Thymus (tissue), 11 donors: Measurements from ENCODE around the gene ZNF48. TPM values are rescaled to one million over a fixed set of nuclear protein-coding genes. Genes with fewer than 3 reads are reported as not detected.

Experiments used
- DNase-seq, 9 donors: peaks; one replicate each; pipeline ENCODE4 v3.0.0-alpha.2; 2013; ENCODE audit warnings: low spot score in 9 of 9, low read depth in 6 of 9, missing footprints in 1 of 9
- H3K27ac ChIP-seq, 2 donors: one replicate each; pipeline ENCODE4 v1.5.1; 2013; ENCODE audit warnings: control low read depth in 1 of 2, low read depth in 1 of 2, low read length in 1 of 2, mild to moderate bottlenecking in 1 of 2, moderate library complexity in 1 of 2
- H3K27me3 ChIP-seq, 2 donors: one replicate each; pipeline ENCODE4 v1.5.1; 2013; ENCODE audit warnings: low read length in 1 of 2; ENCODE audit not compliant: control insufficient read depth in 2 of 2, insufficient read depth in 1 of 2
- H3K36me3 ChIP-seq, 2 donors: one replicate each; pipeline ENCODE4 v1.5.1; 2013; ENCODE audit warnings: low read length in 1 of 2, mild to moderate bottlenecking in 1 of 2, moderate library complexity in 1 of 2; ENCODE audit not compliant: control insufficient read depth in 2 of 2, insufficient read depth in 2 of 2
- H3K4me1 ChIP-seq, 2 donors: one replicate each; pipeline ENCODE4 v1.5.1; 2013; ENCODE audit warnings: low read length in 2 of 2; ENCODE audit not compliant: control insufficient read depth in 2 of 2, insufficient read depth in 2 of 2
- H3K4me3 ChIP-seq, 2 donors: one replicate each; pipeline ENCODE4 v1.5.1; 2013; ENCODE audit warnings: low read length in 2 of 2, control low read depth in 1 of 2, mild to moderate bottlenecking in 1 of 2
- H3K9me3 ChIP-seq, 2 donors: one replicate each; pipeline ENCODE4 v1.5.1; 2013; ENCODE audit warnings: low read length in 1 of 2, mild to moderate bottlenecking in 1 of 2; ENCODE audit not compliant: control insufficient read depth in 2 of 2, insufficient read depth in 1 of 2
- WGBS: extraction: QIAGEN DNeasy Blood & Tissue Kit; methylation state at CpG from one replicate; pipeline ENCODE4 v1.1.7; 2013; 5-methylcytosine and 5-hydroxymethylcytosine counted together
- polyA plus RNA-seq: library from polyadenylated mRNA; stranded (reverse); fragments of 200-250 nt; gene quantifications from one replicate; pipeline ENCODE4 v1.2.3, GENCODE V29; 2013
- total RNA-seq: library from RNA; stranded (reverse); fragments of 120-200 nt; gene quantifications from one replicate; pipeline ENCODE4 v1.2.4, GENCODE V29; 2013
- donor health status: healthy.

The ZNF48 gene
- total and polyA plus RNA-seq, 2 donors = 5.9 to 12.9 TPM

DNA sequence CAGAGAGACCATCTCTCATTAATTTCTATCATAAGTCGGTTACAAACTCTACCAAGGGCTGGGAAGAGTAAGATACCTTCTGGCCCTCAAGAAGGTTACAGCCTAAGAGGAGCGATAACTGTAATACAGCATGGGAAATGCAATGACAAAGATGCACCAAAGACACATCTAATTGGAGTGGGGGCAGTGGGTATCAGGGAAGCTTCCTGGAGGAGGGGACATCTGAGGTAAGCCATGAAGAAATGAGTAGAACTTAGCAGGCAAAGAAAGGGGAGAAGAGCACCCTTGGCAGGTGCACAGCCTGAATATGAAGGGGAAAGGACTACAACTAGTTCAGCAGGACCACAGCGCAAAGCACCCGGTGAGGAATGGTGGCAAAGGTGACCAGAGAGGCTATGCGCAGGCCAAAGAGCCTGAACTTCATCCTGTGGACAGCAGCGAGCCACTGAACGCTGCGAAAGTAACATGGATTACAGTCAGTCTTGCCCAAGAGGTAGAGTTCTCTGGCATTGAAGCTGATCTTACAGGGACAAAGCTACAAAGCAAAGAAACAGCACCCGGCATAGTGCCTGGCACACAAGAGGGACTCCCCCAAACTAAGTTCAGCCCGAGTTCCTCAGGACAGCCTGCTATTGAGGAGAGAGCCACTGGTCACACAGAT is 27.7 kb upstream of the ZNF48 start:
- H3K27me3 ChIP-seq = no peaks in the 10 kb centered on the region
- no peak for DNase-seq
- peak overlapping the region in 1 of 2 donors; percentile 83 for H3K4me3 ChIP-seq
- WGBS = 93% methylated on average over 10 of the region's 10 CpGs
- H3K27ac ChIP-seq = no peak overlapping the region
- peaks cover 31 to 33% of the 10 kb centered on the region in 2 donors for H3K36me3 ChIP-seq
- peaks cover 0 to 5% of the 10 kb centered on the region in 2 donors for H3K9me3 ChIP-seq
- H3K4me1 ChIP-seq = peaks cover 32 to 49% of the 10 kb centered on the region in 2 donors

DNA sequence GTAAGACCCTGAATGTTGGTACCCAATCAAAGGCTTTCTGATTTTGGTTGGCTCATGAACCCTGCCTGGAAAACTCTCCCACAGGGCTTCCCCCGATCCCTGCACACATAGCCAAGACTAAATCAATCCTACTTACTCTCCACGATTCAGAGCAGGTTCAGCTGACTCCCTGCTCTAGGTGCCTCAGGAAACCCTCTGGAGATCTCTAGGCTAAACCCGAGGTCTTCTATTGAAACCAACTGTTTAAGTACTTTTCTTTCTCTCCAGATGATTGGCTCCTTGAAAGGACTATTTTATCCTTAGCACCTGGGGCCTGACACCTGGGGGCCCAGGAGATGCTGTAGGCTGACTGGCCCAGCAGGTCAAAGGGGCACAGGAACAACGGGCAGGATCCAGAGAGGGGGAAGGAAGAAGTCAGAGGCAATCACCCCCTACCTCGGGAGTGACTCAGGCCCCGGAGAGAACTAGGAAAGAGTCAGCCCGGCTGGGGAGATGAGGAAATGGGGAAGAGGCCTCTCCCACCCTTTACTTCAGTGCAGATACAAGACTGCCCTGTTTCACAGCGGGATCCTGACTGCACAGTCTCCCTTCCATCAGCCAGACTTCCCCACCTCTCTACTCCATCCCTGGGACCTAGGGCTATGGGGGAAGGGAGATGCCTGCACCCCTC is 27.0 kb upstream of the ZNF48 start:
- Histone ChIP-seq H3K36me3 (peaks cover 25% of the 10 kb centered on the region in 2 donors), H3K4me3 (peak overlapping the region; percentile 80 to 83), H3K27me3 (no peaks in the 10 kb centered on the region), H3K27ac (peak overlapping the region in 1 of 2 donors; percentile 36), H3K4me1 (peaks cover 36 to 54% of the 10 kb centered on the region in 2 donors), H3K9me3 (peaks cover 0 to 8% of the 10 kb centered on the region in 2 donors)
- WGBS = 16% methylated on average over 8 of the region's 8 CpGs
- DNase-seq = no peak

DNA sequence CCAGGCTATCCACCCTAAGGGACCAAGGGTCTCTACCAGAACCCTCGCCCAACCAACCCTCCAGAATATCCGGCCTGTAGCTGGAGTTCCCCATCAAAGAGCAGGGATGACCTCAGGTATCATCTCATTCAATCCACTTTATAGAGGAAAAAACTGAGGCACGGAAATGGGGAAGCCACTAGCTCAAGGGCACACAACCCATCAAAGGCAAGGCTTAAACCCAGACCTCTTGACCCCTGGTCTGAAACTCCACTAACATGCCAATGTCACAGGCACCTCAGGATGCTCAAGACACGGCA is 26.5 kb upstream of the ZNF48 start:
- Histone ChIP-seq H3K9me3 (peaks cover 0 to 8% of the 10 kb centered on the region in 2 donors), H3K4me3 (peak overlapping the region; percentile 80 to 83), H3K27me3 (no peaks in the 10 kb centered on the region), H3K36me3 (peaks cover 23 to 24% of the 10 kb centered on the region in 2 donors), H3K4me1 (peaks cover 36 to 54% of the 10 kb centered on the region in 2 donors), H3K27ac (peak overlapping the region; percentile 12 to 36)
- DNase-seq = no peak
- 10% methylated on average over 4 of the region's 4 CpGs for WGBS

DNA sequence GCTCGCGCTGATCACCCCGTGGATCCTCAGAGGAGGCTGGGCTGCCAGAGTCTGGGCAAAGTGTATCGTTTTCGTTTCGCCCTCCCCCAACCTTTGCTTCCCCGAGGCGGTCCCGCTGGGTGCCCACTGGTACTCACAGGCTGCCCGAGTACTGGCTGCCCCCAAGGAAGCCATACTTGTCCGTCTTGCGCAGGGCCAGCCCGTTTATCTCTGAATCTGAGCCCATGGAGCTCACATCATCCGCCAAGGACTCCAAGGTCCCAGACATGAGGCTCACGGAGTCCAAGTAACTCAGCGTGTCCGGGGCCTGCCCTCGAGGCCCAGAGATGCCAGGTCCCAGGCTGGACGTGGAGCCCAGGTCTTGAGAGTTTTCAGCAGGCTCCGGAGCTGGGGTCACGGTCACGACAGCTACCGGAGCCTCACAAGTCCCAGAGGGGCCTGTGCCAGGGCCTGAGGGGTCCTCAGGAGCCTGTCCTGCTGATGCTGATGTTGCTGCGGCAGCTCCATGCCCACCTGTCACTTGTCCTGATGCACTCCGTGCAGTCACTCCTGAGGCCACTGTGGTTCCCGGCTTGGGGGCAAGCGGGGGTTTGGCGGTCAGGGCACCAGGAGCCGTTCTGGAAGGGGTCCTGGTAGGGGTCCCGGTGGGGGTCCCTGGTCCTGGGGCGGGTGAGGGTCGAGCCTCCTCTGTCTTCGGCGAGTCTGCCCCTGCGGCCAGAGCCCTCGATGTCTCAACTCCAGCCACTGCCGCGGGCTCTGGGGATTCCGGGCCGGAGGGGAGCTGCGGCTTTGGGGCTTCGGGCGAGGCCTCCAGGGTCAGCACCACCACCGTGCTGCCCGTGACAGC is 25.9 kb upstream of the ZNF48 start:
- H3K9me3 ChIP-seq = peaks cover 0 to 8% of the 10 kb centered on the region in 2 donors
- peak in 1 of 9 donors; percentile 33 for DNase-seq
- H3K4me1 ChIP-seq = peaks cover 36 to 54% of the 10 kb centered on the region in 2 donors
- peak overlapping the region in 1 of 2 donors; percentile 12 for H3K27ac ChIP-seq
- H3K27me3 ChIP-seq = no peaks in the 10 kb centered on the region
- 2% methylated on average over 45 of the region's 45 CpGs for WGBS
- H3K36me3 ChIP-seq = peaks cover 20 to 23% of the 10 kb centered on the region in 2 donors
- peak overlapping the region; percentile 80 to 83 for H3K4me3 ChIP-seq

DNA sequence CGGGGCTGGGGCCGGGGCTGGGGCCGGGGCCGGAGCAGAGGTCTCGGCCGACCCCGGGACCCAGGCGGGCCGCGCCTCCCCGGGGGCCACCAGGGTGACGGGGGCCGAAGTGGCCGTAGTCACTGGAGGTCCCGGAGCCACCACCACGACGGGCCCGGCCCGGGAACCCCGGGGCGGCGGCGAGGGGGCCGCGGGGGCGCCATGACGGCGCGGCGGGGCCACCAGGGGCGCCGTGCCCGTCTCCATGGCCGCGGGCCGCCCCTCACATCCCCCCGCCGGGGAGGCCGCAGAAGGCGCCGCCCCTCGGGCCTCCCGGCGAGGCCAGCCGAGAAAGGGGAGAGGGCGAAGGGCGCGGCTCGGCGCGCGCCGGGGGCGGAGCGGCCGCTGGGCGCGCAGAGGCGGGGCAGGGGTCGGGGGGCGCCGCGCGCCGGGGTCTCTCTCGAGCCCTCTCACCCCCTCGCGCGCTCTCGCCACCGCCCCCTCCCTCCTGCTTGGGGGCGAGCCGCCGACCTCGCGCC is 25.2 kb upstream of the ZNF48 start:
- peaks cover 36 to 54% of the 10 kb centered on the region in 2 donors for H3K4me1 ChIP-seq
- peaks cover 0 to 8% of the 10 kb centered on the region in 2 donors for H3K9me3 ChIP-seq
- peak overlapping the region; percentile 80 to 83 for H3K4me3 ChIP-seq
- H3K27me3 ChIP-seq = no peaks in the 10 kb centered on the region
- peaks cover 13 to 16% of the 10 kb centered on the region in 2 donors for H3K36me3 ChIP-seq
- under 1% methylated on average over 76 of the region's 76 CpGs for WGBS
- peak overlapping the region in 1 of 2 donors; percentile 82 for H3K27ac ChIP-seq
- no peak for DNase-seq

DNA sequence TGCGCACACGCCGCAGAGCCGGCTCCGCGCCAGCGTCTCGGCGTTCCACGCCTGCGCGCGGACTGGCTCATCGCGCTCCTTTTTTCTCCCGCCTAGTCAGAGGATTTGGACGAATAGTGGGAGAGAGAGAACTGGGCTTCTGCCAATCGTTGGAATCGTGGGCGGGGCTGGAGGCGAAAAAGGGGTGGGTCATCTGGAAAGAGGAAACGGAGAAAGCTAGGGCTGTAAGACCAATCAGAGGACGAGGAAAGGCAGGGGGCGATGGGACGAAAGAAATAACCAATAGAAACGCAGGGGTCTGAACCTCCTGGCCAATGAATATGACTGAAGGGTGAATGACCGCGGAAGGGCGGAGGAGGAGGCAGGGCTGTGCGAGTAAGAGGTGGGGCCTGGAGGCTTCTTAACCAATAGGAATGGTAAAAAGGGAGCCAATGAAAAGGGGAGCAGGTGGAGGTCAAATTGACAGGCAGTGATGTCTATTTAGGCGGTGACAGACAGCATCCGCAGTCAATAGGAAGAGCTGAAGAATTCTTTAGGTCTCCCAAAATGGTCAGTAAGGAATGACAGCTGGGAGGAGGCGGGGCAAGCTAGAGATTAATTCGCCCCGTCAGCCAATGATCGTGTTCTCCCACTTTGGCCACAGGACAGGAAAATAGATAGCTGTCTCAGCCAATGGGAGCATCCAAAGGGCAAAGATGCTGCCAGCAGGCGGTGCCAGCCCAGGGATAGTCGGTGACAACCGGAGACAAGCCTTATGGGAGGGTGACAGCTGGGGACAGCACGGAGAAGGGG is 24.6 kb upstream of the ZNF48 start, which contains the start of gene TBC1D10B:
Gene TBC1D10B (minus strand): TSS at position 39 of the 792 bp plus-strand sequence. CDS start 311 bp downstream, outside the sequence.
- WGBS = under 1% methylated on average over 40 of the region's 40 CpGs
- H3K9me3 ChIP-seq = peaks cover 0 to 8% of the 10 kb centered on the region in 2 donors
- H3K36me3 ChIP-seq = peaks cover 7 to 10% of the 10 kb centered on the region in 2 donors
- peak; percentile 95 to 100 (median 99) for DNase-seq
- H3K27ac ChIP-seq = peak within 1 kb of the TSS; percentile 82 to 97
- peaks cover 36 to 54% of the 10 kb centered on the region in 2 donors for H3K4me1 ChIP-seq
- peak within 1 kb of the TSS; percentile 80 to 83 for H3K4me3 ChIP-seq
- no peaks in the 10 kb centered on the region for H3K27me3 ChIP-seq

DNA sequence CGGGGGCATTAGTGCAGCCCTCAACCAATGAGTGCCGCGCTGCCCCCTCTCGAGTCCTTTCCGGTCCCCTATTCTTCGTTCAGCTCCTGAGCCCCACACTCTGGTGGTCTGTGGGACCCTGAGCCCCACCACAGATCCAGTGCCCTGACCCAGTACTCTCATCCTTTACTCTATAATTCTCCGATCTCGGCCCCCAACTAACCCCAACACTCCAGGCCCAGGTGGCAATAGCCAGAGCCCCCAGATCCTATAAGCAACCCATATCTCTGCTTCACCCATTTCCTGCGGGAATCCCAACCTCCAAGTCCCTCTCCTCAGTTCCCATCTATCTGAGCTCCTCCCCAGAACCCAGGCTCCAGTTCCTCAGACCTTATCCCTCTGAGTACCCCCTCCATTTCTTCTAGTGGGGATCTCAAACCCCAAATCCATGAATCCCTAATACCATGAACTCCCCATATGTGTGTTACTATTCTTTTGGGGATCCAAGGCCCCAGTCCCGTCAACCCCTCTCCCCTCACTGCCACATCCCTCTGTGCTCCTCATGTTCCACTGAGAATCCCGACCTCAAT is 23.9 kb upstream of the ZNF48 start:
- 25% methylated on average over 11 of the region's 11 CpGs for WGBS
- peaks cover 3 to 8% of the 10 kb centered on the region in 2 donors for H3K36me3 ChIP-seq
- H3K4me1 ChIP-seq = peaks cover 36 to 54% of the 10 kb centered on the region in 2 donors
- H3K27me3 ChIP-seq = no peaks in the 10 kb centered on the region
- H3K4me3 ChIP-seq = peak overlapping the region; percentile 53 to 60
- H3K27ac ChIP-seq = peak overlapping the region; percentile 52 to 97
- H3K9me3 ChIP-seq = peaks cover 0 to 8% of the 10 kb centered on the region in 2 donors
- no peak for DNase-seq
